ENCODE data around the gene TRPM3. TPM values are rescaled to one million over a fixed set of nuclear protein-coding genes. Genes with fewer than 3 reads are reported as not detected.

The TRPM3 gene
- total RNA-seq, 4 donors from 2014 or later, result 5.2 to 8.1 (median 7.3) TPM

DNA sequence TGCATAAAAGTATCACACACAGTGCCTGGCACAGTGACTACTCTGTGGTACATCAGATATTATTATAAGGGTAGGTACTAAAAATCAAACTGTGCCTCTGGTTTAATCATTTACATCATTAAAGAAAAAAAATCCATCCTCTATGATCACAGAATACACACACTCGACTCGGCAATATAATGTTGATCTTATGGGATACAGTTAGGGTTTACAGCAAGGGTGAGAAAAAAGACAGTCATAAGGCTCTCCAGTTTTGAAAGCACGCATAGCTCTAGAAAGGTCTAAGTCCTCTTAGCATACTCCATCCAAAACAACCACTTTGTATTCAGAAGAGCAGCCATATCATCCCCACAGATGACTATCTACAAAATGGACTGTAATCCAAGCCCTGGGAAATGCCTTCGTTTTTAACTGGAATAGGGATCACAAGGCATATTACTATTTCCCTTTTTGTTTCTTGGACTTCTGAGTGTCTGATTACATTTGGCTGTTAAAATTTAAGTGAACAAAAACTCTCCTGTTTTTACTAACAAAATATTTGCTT is 26.6 kb downstream of the TRPM3 start:
- no peaks in the 10 kb centered on the region for H3K27me3 ChIP-seq
- H3K9me3 ChIP-seq, result no peaks in the 10 kb centered on the region
- no peak for TF ChIP-seq POLR2A (IDR thresholded peaks at IDR 0.05)
- TF ChIP-seq EP300 (IDR thresholded peaks at IDR 0.05), result no peak
- TF ChIP-seq, protein P1, sequence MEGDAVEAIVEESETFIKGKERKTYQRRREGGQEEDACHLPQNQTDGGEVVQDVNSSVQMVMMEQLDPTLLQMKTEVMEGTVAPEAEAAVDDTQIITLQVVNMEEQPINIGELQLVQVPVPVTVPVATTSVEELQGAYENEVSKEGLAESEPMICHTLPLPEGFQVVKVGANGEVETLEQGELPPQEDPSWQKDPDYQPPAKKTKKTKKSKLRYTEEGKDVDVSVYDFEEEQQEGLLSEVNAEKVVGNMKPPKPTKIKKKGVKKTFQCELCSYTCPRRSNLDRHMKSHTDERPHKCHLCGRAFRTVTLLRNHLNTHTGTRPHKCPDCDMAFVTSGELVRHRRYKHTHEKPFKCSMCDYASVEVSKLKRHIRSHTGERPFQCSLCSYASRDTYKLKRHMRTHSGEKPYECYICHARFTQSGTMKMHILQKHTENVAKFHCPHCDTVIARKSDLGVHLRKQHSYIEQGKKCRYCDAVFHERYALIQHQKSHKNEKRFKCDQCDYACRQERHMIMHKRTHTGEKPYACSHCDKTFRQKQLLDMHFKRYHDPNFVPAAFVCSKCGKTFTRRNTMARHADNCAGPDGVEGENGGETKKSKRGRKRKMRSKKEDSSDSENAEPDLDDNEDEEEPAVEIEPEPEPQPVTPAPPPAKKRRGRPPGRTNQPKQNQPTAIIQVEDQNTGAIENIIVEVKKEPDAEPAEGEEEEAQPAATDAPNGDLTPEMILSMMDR (IDR thresholded peaks at IDR 0.05), result no peak
- no peak for DNase-seq (ENCODE audit: low spot score in 2 of 2)
- H3K27ac ChIP-seq, result no peak overlapping the region
- 85% methylated on average over 4 of the region's 4 CpGs for WGBS, 2 donors
- no peaks in the 10 kb centered on the region for H3K4me1 ChIP-seq
- H3K4me3 ChIP-seq, result no peak overlapping the region
- H3K36me3 ChIP-seq, result no peaks in the 10 kb centered on the region

DNA sequence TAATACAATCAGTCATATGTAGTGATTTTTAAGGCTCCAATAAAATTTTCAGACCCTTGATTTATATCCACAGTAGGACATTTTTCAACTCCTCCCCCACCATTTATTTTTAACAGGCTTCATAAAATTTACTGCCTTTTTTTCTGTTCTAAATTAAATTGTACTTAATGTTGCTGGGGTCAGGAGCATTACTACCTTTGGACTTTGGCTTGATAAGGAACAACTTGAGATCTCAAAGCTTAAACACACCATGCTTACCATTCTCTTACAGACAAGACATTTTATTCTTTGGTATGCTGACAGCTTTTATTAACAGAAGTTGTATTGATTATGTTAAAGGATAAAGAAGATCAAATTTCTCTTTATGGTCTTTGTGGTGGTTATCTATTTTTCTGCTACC is 30.5 kb downstream of the TRPM3 start:
- H3K27me3 ChIP-seq, result no peaks in the 10 kb centered on the region
- H3K4me1 ChIP-seq, result no peaks in the 10 kb centered on the region
- H3K9me3 ChIP-seq, result no peaks in the 10 kb centered on the region
- no peak overlapping the region for H3K27ac ChIP-seq
- no peak for TF ChIP-seq EP300 (IDR thresholded peaks at IDR 0.05)
- no peak for TF ChIP-seq POLR2A (IDR thresholded peaks at IDR 0.05)
- TF ChIP-seq, protein P1 (IDR thresholded peaks at IDR 0.05), result no peak
- no peak overlapping the region for H3K4me3 ChIP-seq
- no peak for DNase-seq (ENCODE audit: low spot score in 2 of 2)
- H3K36me3 ChIP-seq, result no peaks in the 10 kb centered on the region

DNA sequence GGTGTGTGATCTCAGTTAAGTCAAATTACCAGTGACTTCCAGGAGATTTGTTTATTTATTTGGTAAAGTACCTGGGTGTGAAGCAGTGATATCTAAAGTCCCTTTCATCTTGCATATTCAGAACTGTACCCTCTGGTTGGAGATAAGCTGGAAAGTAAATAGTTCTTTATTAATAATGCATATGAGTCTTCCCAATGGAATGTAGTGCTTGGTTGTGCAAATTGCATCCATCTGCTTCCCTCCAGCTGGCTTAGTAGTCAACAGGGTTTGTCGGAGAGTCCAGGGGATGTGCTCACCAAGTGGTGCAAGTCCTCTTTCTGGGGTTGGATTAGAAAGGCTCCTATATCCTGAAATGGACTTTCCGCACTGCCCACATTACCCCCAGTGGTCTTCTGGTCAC is 42.0 kb downstream of the TRPM3 start:
- no peak for DNase-seq (ENCODE audit: low spot score in 2 of 2)
- Histone ChIP-seq H3K9me3 (no peaks in the 10 kb centered on the region), H3K36me3 (no peaks in the 10 kb centered on the region), H3K4me3 (no peak overlapping the region), H3K27me3 (no peaks in the 10 kb centered on the region), H3K27ac (no peak overlapping the region), H3K4me1 (no peaks in the 10 kb centered on the region)
- no peak for TF ChIP-seq POLR2A (IDR thresholded peaks at IDR 0.05)
- no peak for TF ChIP-seq EP300 (IDR thresholded peaks at IDR 0.05)
- TF ChIP-seq, protein P1 (IDR thresholded peaks at IDR 0.05), result no peak
- 81 to 94% methylated on average over 2 of the region's 2 CpGs for WGBS, 2 donors

DNA sequence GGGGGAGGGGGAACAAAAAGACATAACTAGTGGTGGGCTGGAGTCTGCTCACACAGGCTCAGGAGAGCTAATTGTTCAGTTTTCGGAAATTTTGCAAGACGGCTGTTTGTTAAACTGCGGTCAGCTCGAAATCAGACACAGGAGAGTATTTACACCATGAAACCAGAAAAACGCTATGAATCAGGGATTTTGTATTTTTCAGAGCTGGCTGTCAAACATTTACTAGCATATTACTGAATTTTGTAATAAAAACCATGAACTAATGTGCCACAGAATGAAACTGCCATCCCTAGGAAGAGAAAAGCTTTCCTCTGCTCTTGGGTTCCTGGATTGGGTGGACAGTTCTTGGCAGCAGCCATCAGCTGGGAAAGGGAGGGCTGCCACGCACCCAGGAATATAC is 45.3 kb downstream of the TRPM3 start:
- Histone ChIP-seq H3K36me3 (no peaks in the 10 kb centered on the region), H3K4me3 (no peak overlapping the region), H3K27me3 (no peaks in the 10 kb centered on the region), H3K4me1 (no peaks in the 10 kb centered on the region), H3K9me3 (no peaks in the 10 kb centered on the region), H3K27ac (no peak overlapping the region)
- no peak for DNase-seq (ENCODE audit: low spot score in 2 of 2)
- 70 to 74% methylated on average over 6 of the region's 6 CpGs for WGBS, 2 donors
- no peak for TF ChIP-seq POLR2A (IDR thresholded peaks at IDR 0.05)
- no peak for TF ChIP-seq EP300 (IDR thresholded peaks at IDR 0.05)
- TF ChIP-seq, protein P1 (IDR thresholded peaks at IDR 0.05), result no peak

DNA sequence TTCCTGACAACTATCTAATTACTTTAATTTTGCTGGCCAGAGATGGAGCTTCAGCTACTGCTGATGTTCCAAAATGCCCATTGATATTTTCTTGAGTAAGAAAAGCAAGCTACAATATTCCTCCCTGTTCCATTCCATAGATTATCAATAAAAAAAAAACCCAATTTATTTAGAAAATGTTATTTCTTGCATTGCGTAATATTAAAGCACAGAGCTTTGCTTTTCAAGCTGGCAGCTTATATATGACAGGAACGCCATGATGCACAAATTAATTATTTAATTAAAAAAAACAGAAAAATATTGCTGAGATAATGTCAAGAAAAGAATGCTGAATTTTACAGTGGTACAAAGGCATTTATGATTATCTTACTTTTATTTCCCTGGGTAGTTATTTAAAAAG is 47.9 kb downstream of the TRPM3 start:
- 95% methylated on average over 2 of the region's 2 CpGs for WGBS, 2 donors
- no peak for TF ChIP-seq EP300 (IDR thresholded peaks at IDR 0.05)
- TF ChIP-seq, protein P1 (IDR thresholded peaks at IDR 0.05), result no peak
- no peak for TF ChIP-seq POLR2A (IDR thresholded peaks at IDR 0.05)

More for the DNA sequence above, 47.9 kb downstream of the TRPM3 start:
- Histone ChIP-seq H3K27ac (no peak overlapping the region), H3K4me3 (no peak overlapping the region), H3K27me3 (no peaks in the 10 kb centered on the region), H3K36me3 (no peaks in the 10 kb centered on the region), H3K9me3 (no peaks in the 10 kb centered on the region), H3K4me1 (no peaks in the 10 kb centered on the region)
- no peak for DNase-seq (ENCODE audit: low spot score in 2 of 2)
